HepG2 (cell line): ENCODE measurements around the gene ZNF490. TPM values are rescaled to one million over a fixed set of nuclear protein-coding genes. Genes with fewer than 3 reads are reported as not detected.
A peak's percentile ranks its signal among the peaks of the same experiment; 100 is the strongest.

Source experiments
- ERF ChIP-seq: IDR thresholded peaks from 2 replicates; pipeline ENCODE4 v1.6.1; 2018; ENCODE audit warnings: missing biosample characterization, missing genetic modification reagents
- HNRNPUL1 ChIP-seq: fragments of 200-400 bp; formaldehyde crosslinking; IDR thresholded peaks from 2 replicates; pipeline ENCODE4 v1.6.1; 2017; ENCODE audit warnings: low read depth, mild to moderate bottlenecking, low read length, moderate library complexity
- KDM3A ChIP-seq: IDR thresholded peaks from 2 replicates; pipeline ENCODE4 v1.6.1; 2018; ENCODE audit warnings: low read depth, missing compliant biosample characterization
- RNF2 ChIP-seq: fragments of 450-650 bp; conservative IDR thresholded peaks from 2 replicates; pipeline ENCODE4 v1.6.1; 2016; ENCODE audit warnings: low read depth
- ZMYM3 ChIP-seq: sonication (generic); formaldehyde crosslinking; IDR thresholded peaks from 2 replicates; pipeline ENCODE4 v1.5.1; 2020; ENCODE audit warnings: mild to moderate bottlenecking, missing genetic modification reagents
- ZNF24 ChIP-seq: fragments of 450-650 bp; IDR thresholded peaks from 2 replicates; pipeline ENCODE4 v1.6.1; 2017; ENCODE audit warnings: antibody characterized with exemption, mild to moderate bottlenecking
- ZNF558 ChIP-seq: sonication (generic); formaldehyde crosslinking; IDR thresholded peaks from 2 replicates; pipeline ENCODE4 v1.9.0; 2022; ENCODE audit warnings: mild to moderate bottlenecking, missing genetic modification reagents, borderline replicate concordance
- ZNF577 ChIP-seq: sonication (generic); formaldehyde crosslinking; IDR thresholded peaks from 2 replicates; pipeline ENCODE4 v1.4.0; 2020; ENCODE audit warnings: mild to moderate bottlenecking, low read depth, missing genetic modification reagents, borderline replicate concordance
- polyA plus RNA-seq, 8 experiments: library from polyadenylated mRNA; depleted of rRNA in 3 of 8; stranded (reverse) in 7 of 8; unstranded in 1 of 8; fragments of >200 nt; fragmentation: Illumina TruSeq in 4 of 8; extraction: Trizol in 4 of 8; gene quantifications; 2 replicates each; pipeline versions ENCODE4 v1.2.1 to v1.2.3, GENCODE V29; 2011 to 2016; ENCODE audit warnings: low read depth in 4 of 8, missing spikeins in 1 of 8, mixed read lengths in 1 of 8; ENCODE audit not compliant: insufficient read depth in 1 of 8
- total RNA-seq, 5 experiments: library from RNA; depleted of rRNA; stranded (reverse); fragments of >200 nt; fragmentation: Illumina TruSeq; extraction: Trizol; gene quantifications; 2 replicates each; pipeline ENCODE4 v1.2.3, GENCODE V29; 2016; ENCODE audit warnings: low read depth in 1 of 5
- TF ChIP-seq, protein P1 (sequence below): sonication (generic); formaldehyde crosslinking; IDR thresholded peaks from 2 replicates; pipeline ENCODE4 v1.8.0; 2022; ENCODE audit warnings: missing genetic modification reagents, mild to moderate bottlenecking, moderate library complexity, borderline replicate concordance
- TF ChIP-seq, protein P2 (sequence below): sonication (generic); formaldehyde crosslinking; IDR thresholded peaks from 2 replicates; pipeline ENCODE4 v1.5.0; 2020; ENCODE audit warnings: mild to moderate bottlenecking, missing genetic modification reagents, borderline replicate concordance
- TF ChIP-seq, protein P3 (sequence below): IDR thresholded peaks from 2 replicates; pipeline ENCODE4 v1.6.1; 2012; ENCODE audit warnings: inconsistent platforms
- TF ChIP-seq, protein P4 (sequence below), 2 experiments: sonication (generic) in 1 of 2; formaldehyde crosslinking in 1 of 2; IDR thresholded peaks; 2 replicates each; pipeline versions ENCODE4 v1.6.1 to v1.9.0; 2014 to 2022; ENCODE audit warnings: antibody characterized with exemption in 1 of 2, borderline replicate concordance in 1 of 2, inconsistent platforms in 1 of 2, low read depth in 1 of 2, missing genetic modification reagents in 1 of 2
- TF ChIP-seq, protein P5 (sequence below): sonication (generic); formaldehyde crosslinking; IDR thresholded peaks from 2 replicates; pipeline ENCODE4 v1.9.0; 2022; ENCODE audit warnings: missing genetic modification reagents, mild to moderate bottlenecking, borderline replicate concordance

ZNF490 gene
- total and polyA plus RNA-seq, 2 of the 13 experiments (the other 11 are each of a cell fraction or from before 2014, with no cell fraction given), result 1.3 to 2.9 TPM

DNA sequence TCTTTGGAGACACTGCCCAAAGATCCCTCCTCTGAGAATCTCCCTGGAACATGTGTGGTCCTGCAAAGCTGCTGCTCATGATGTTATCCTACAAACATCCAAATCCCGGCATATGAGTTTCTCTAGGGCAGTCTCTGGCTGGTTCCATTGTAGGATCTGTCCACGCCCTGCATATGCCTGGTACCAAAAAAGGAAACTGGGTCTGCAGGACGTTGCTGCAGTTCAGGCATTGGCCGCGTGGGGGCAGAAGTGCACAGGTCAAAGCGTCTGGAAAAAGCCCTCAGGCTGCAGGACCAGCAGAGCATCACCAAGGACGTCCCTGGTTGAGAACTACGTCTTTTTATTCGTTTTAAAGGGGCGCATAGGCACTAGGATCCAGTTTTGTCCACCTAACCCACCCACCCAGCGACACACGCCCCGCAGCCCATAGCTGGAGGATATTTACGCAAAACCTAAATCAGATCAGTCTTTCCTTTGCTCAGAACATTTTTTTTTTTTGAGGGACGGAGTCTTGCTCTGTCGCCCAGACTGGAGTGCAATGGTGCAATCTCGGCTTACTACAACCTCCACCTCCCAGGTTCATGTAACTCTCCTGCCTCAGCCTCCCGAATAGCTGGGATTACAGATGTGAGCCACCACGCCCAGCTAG is 46.5 kb downstream of the ZNF490 start (continued):
- TF ChIP-seq, protein P1, sequence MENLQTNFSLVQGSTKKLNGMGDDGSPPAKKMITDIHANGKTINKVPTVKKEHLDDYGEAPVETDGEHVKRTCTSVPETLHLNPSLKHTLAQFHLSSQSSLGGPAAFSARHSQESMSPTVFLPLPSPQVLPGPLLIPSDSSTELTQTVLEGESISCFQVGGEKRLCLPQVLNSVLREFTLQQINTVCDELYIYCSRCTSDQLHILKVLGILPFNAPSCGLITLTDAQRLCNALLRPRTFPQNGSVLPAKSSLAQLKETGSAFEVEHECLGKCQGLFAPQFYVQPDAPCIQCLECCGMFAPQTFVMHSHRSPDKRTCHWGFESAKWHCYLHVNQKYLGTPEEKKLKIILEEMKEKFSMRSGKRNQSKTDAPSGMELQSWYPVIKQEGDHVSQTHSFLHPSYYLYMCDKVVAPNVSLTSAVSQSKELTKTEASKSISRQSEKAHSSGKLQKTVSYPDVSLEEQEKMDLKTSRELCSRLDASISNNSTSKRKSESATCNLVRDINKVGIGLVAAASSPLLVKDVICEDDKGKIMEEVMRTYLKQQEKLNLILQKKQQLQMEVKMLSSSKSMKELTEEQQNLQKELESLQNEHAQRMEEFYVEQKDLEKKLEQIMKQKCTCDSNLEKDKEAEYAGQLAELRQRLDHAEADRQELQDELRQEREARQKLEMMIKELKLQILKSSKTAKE (CRISPR knock-in tag), result no peak
- TF ChIP-seq HNRNPUL1, result no peak
- peak; percentile 66; the same call in 1 of the 2 replicates for TF ChIP-seq ERF (CRISPR knock-in tag)
- no peak for TF ChIP-seq ZNF577 (CRISPR knock-in tag)
- no peak for TF ChIP-seq ZNF24
- TF ChIP-seq, protein P2, sequence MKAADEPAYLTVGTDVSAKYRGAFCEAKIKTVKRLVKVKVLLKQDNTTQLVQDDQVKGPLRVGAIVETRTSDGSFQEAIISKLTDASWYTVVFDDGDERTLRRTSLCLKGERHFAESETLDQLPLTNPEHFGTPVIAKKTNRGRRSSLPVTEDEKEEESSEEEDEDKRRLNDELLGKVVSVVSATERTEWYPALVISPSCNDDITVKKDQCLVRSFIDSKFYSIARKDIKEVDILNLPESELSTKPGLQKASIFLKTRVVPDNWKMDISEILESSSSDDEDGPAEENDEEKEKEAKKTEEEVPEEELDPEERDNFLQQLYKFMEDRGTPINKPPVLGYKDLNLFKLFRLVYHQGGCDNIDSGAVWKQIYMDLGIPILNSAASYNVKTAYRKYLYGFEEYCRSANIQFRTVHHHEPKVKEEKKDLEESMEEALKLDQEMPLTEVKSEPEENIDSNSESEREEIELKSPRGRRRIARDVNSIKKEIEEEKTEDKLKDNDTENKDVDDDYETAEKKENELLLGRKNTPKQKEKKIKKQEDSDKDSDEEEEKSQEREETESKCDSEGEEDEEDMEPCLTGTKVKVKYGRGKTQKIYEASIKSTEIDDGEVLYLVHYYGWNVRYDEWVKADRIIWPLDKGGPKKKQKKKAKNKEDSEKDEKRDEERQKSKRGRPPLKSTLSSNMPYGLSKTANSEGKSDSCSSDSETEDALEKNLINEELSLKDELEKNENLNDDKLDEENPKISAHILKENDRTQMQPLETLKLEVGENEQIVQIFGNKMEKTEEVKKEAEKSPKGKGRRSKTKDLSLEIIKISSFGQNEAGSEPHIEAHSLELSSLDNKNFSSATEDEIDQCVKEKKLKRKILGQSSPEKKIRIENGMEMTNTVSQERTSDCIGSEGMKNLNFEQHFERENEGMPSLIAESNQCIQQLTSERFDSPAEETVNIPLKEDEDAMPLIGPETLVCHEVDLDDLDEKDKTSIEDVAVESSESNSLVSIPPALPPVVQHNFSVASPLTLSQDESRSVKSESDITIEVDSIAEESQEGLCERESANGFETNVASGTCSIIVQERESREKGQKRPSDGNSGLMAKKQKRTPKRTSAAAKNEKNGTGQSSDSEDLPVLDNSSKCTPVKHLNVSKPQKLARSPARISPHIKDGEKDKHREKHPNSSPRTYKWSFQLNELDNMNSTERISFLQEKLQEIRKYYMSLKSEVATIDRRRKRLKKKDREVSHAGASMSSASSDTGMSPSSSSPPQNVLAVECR (CRISPR knock-in tag), result peak; percentile 24; the same call in 1 of the 2 replicates
- TF ChIP-seq RNF2, result no peak
- TF ChIP-seq, protein P3, sequence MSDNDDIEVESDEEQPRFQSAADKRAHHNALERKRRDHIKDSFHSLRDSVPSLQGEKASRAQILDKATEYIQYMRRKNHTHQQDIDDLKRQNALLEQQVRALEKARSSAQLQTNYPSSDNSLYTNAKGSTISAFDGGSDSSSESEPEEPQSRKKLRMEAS, result no peak
- TF ChIP-seq, protein P4, sequence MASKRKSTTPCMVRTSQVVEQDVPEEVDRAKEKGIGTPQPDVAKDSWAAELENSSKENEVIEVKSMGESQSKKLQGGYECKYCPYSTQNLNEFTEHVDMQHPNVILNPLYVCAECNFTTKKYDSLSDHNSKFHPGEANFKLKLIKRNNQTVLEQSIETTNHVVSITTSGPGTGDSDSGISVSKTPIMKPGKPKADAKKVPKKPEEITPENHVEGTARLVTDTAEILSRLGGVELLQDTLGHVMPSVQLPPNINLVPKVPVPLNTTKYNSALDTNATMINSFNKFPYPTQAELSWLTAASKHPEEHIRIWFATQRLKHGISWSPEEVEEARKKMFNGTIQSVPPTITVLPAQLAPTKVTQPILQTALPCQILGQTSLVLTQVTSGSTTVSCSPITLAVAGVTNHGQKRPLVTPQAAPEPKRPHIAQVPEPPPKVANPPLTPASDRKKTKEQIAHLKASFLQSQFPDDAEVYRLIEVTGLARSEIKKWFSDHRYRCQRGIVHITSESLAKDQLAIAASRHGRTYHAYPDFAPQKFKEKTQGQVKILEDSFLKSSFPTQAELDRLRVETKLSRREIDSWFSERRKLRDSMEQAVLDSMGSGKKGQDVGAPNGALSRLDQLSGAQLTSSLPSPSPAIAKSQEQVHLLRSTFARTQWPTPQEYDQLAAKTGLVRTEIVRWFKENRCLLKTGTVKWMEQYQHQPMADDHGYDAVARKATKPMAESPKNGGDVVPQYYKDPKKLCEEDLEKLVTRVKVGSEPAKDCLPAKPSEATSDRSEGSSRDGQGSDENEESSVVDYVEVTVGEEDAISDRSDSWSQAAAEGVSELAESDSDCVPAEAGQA (IDR thresholded peaks at IDR 0.05; ENCODE audit: low read depth), result no peak
- TF ChIP-seq, protein P4 (CRISPR knock-in tag; IDR thresholded peaks at IDR 0.05; ENCODE audit: borderline replicate concordance), result no peak
- TF ChIP-seq, protein P5, sequence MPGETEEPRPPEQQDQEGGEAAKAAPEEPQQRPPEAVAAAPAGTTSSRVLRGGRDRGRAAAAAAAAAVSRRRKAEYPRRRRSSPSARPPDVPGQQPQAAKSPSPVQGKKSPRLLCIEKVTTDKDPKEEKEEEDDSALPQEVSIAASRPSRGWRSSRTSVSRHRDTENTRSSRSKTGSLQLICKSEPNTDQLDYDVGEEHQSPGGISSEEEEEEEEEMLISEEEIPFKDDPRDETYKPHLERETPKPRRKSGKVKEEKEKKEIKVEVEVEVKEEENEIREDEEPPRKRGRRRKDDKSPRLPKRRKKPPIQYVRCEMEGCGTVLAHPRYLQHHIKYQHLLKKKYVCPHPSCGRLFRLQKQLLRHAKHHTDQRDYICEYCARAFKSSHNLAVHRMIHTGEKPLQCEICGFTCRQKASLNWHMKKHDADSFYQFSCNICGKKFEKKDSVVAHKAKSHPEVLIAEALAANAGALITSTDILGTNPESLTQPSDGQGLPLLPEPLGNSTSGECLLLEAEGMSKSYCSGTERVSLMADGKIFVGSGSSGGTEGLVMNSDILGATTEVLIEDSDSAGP (CRISPR knock-in tag), result 0 out of 2 replicates have a peak, but pooled peaks have one; percentile 30
- TF ChIP-seq ZMYM3, result no peak
- peak; percentile 54; the same call in 1 of the 2 replicates for TF ChIP-seq KDM3A
- TF ChIP-seq ZNF558, result no peak
